K562 (cell line): ENCODE results near the gene BRD4. TPM values are rescaled to one million over a fixed set of nuclear protein-coding genes. Genes with fewer than 3 reads are reported as not detected.

Experiments
- ATAC-seq: fragments of 200-7000 bp; cut with Tn5 transposase; 3 replicates; pipeline ENCODE4 v1.9.1; 2020; ENCODE audit warnings: moderate library complexity
- BruUV-seq: library from RNA; stranded (reverse); fragments of 400-500 nt; replicated peaks from 2 replicates; lab custom pipeline; 2021; lab: Mats Ljungman, UMichigan
- CTCF ChIA-PET: fragments of 300-600 bp; formaldehyde crosslinking; extraction: SDS; loops from one replicate; lab custom pipeline; 2021; ENCODE audit warnings: low intra/inter-chr PET ratio; lab: Yijun Ruan, JAX
- POLR2A ChIA-PET: fragments of 300-600, 350-650 bp; sonication (Branson Sonifier 250); formaldehyde crosslinking; extraction: SDS; loops from one replicate; lab custom pipeline; 2021; ENCODE audit warnings: antibody characterized with exemption, inconsistent platforms; lab: Yijun Ruan, JAX
- DNase-seq, 4 experiments: peaks; one replicate each; pipeline versions ENCODE4 v3.0.0 to v3.0.0-alpha.2; 2011 to 2018; ENCODE audit warnings: low spot score in 3 of 4, mixed read lengths in 3 of 4; ENCODE audit errors: extremely low read depth in 1 of 4
- FAIRE-seq: peaks from 2 replicates; lab custom pipeline; 2011; peaks lifted over from hg19 to GRCh38; lab: Jason Lieb, UNC
- H2AFZ ChIP-seq: 2 replicates; pipeline ENCODE4 v1.6.0; 2011; ENCODE audit warnings: low read depth, low read length, control low read depth, inconsistent platforms
- H3K27ac ChIP-seq: fragments of 200-600 bp; 3 replicates; pipeline ENCODE4 v1.8.0; 2011; ENCODE audit warnings: low read depth, mild to moderate bottlenecking, control low read depth, inconsistent platforms, low read length, moderate library complexity, mixed read lengths; ENCODE audit errors: extremely low read depth
- H3K27me3 ChIP-seq, 2 experiments: fragments of 300-600 bp in 1 of 2; 2 replicates in 1 of 2; 3 replicates in 1 of 2; pipeline versions ENCODE4 v1.6.0 to v1.8.0; 2011; ENCODE audit warnings: inconsistent platforms in 2 of 2, low read length in 2 of 2, mild to moderate bottlenecking in 1 of 2, mixed read lengths in 1 of 2, moderate library complexity in 1 of 2; ENCODE audit not compliant: control insufficient read depth in 2 of 2, insufficient read depth in 2 of 2
- H3K36me3 ChIP-seq: fragments of 300-600 bp; 3 replicates; pipeline ENCODE4 v1.8.0; 2011; ENCODE audit warnings: mild to moderate bottlenecking, low read length, inconsistent platforms; ENCODE audit not compliant: control insufficient read depth, insufficient read depth
- H3K4me1 ChIP-seq, 2 experiments: fragments of 200-600 bp in 1 of 2; replicated peaks in 1 of 2; 2 replicates in 1 of 2; 3 replicates in 1 of 2; pipeline versions ENCODE4 v1.5.1 to v1.8.0; 2011; ENCODE audit warnings: inconsistent platforms in 2 of 2, low read length in 2 of 2, mild to moderate bottlenecking in 1 of 2, mixed read lengths in 1 of 2, moderate library complexity in 1 of 2; ENCODE audit not compliant: control insufficient read depth in 2 of 2, insufficient read depth in 2 of 2
- H3K4me2 ChIP-seq: 2 replicates; pipeline ENCODE4 v1.6.1; 2011; ENCODE audit warnings: low read length, control low read depth, inconsistent platforms, mixed read lengths; ENCODE audit not compliant: insufficient read depth
- H3K4me3 ChIP-seq: fragments of 200-600 bp; sonication (generic), shearing (Covaris generic); 2 replicates; pipeline ENCODE4 v1.5.1; 2016; ENCODE audit warnings: control low read depth, inconsistent platforms
- H3K79me2 ChIP-seq: fragments of 200-600 bp; 3 replicates; pipeline ENCODE4 v1.8.0; 2011; ENCODE audit warnings: low read length, inconsistent platforms; ENCODE audit not compliant: control insufficient read depth, insufficient read depth
- H3K9ac ChIP-seq, 2 experiments: 2 replicates each; pipeline versions ENCODE4 v1.6.0 to v1.6.1; 2011; ENCODE audit warnings: low read depth in 2 of 2, low read length in 2 of 2, control low read depth in 1 of 2, inconsistent platforms in 1 of 2, mild to moderate bottlenecking in 1 of 2, mixed read lengths in 1 of 2; ENCODE audit not compliant: insufficient read depth in 1 of 2
- H3K9me1 ChIP-seq: one replicate; pipeline ENCODE4 v1.6.0; 2011; ENCODE audit warnings: inconsistent platforms, mild to moderate bottlenecking, low read length, moderate library complexity; ENCODE audit not compliant: control insufficient read depth, insufficient read depth
- H3K9me3 ChIP-seq: replicated peaks from 2 replicates; pipeline ENCODE4 v1.5.1; 2011; ENCODE audit warnings: low read depth, low read length, inconsistent platforms; ENCODE audit not compliant: control insufficient read depth, insufficient read depth
- H4K20me1 ChIP-seq: replicated peaks from 2 replicates; pipeline ENCODE4 v1.6.1; 2011; ENCODE audit warnings: low read length, inconsistent platforms, mixed read lengths; ENCODE audit not compliant: control insufficient read depth, insufficient read depth
- BCLAF1 ChIP-seq, 2 experiments: fragments of 450-650 bp in 1 of 2; IDR thresholded peaks; 2 replicates each; pipeline ENCODE4 v1.6.1; 2011 to 2017; ENCODE audit warnings: low read depth in 2 of 2, antibody characterized with exemption in 1 of 2, borderline replicate concordance in 1 of 2, low read length in 1 of 2, mild to moderate bottlenecking in 1 of 2, mixed read lengths in 1 of 2; ENCODE audit not compliant: control insufficient read depth in 1 of 2
- BCOR ChIP-seq: fragments of 450-650 bp; IDR thresholded peaks from 2 replicates; pipeline ENCODE4 v1.6.1; 2016
- BDP1 ChIP-seq: IDR thresholded peaks from 3 replicates; pipeline ENCODE4 v1.6.1; 2011; ENCODE audit not compliant: insufficient read length, insufficient read depth
- CBX5 ChIP-seq: IDR thresholded peaks from 2 replicates; pipeline ENCODE4 v1.6.1; 2014; ENCODE audit warnings: low read depth, borderline replicate concordance
- MEF2D ChIP-seq: conservative IDR thresholded peaks from 2 replicates; pipeline ENCODE4 v1.6.1; 2016; ENCODE audit warnings: low read depth, missing genetic modification characterization, missing compliant biosample characterization
- NELFE ChIP-seq: IDR thresholded peaks from 2 replicates; pipeline ENCODE4 v1.6.1; 2011; ENCODE audit warnings: mild to moderate bottlenecking; ENCODE audit not compliant: insufficient read depth, insufficient read length
- POLR2A ChIP-seq: fragments of 450-650 bp; conservative IDR thresholded peaks from 2 replicates; pipeline ENCODE4 v1.6.1; 2016
- POLR3G ChIP-seq: IDR thresholded peaks from 2 replicates; pipeline ENCODE4 v1.6.1; 2011; ENCODE audit not compliant: insufficient read length, insufficient replicate concordance; ENCODE audit errors: extremely low read depth
- SIN3A ChIP-seq, 2 experiments: fragments of 150-350 bp in 1 of 2; IDR thresholded peaks; 2 replicates each; pipeline ENCODE4 v1.6.1; 2011 to 2016; ENCODE audit warnings: borderline replicate concordance in 2 of 2, low read depth in 2 of 2, low read length in 2 of 2, mild to moderate bottlenecking in 2 of 2, moderate library complexity in 2 of 2; ENCODE audit not compliant: control insufficient read depth in 1 of 2
- SRSF3 ChIP-seq: fragments of 200-400 bp; formaldehyde crosslinking; IDR thresholded peaks from 2 replicates; pipeline ENCODE4 v1.6.1; 2016; ENCODE audit warnings: mild to moderate bottlenecking, low read length, moderate library complexity; ENCODE audit not compliant: insufficient read depth
- TEAD1 ChIP-seq, 2 experiments: fragments of 450-650 bp in 1 of 2; sonication (generic) in 1 of 2; formaldehyde crosslinking; IDR thresholded peaks; 2 replicates each; pipeline versions ENCODE4 v1.4.0 to v1.8.0; 2020 to 2022; ENCODE audit warnings: mild to moderate bottlenecking in 2 of 2, missing genetic modification reagents in 1 of 2
- ZBTB33 ChIP-seq: sonication (generic); formaldehyde crosslinking; IDR thresholded peaks from 2 replicates; pipeline ENCODE4 v1.8.1; 2023; ENCODE audit warnings: mild to moderate bottlenecking, missing genetic modification reagents
- ZNF175 ChIP-seq: fragments of 200-800 bp; sonication (Bioruptor generic); IDR thresholded peaks from 2 replicates; pipeline ENCODE4 v1.6.1; 2016; ENCODE audit warnings: low read depth, mild to moderate bottlenecking, missing genetic modification characterization, missing compliant biosample characterization
- WGBS: fragments of 100-300 bp; shearing (Covaris generic); methylation state at CpG from one replicate; pipeline ENCODE4 v1.1.6; 2016; ENCODE audit warnings: low coverage, mixed read lengths; ENCODE audit not compliant: insufficient coverage; ENCODE audit errors: missing lambda C conversion rate; 5-methylcytosine and 5-hydroxymethylcytosine counted together
- in situ Hi-C: fragments of 300-500 bp; cut with MboI; formaldehyde crosslinking; loops from 4 replicates; pipeline ENCODE4 v1.15.0; 2018; ENCODE audit warnings: inconsistent platforms, mixed read lengths
- intact Hi-C: fragments of 100-400 bp; cut with micrococcal nuclease; formaldehyde crosslinking; loops from 2 replicates; pipeline ENCODE4 v1.14.2; 2022
- polyA plus RNA-seq, 8 experiments: library from polyadenylated mRNA; depleted of rRNA in 4 of 8; stranded (reverse) in 5 of 8; unstranded in 3 of 8; fragments of >200 nt; fragmentation: Nextera tagmentation in 2 of 8; fragmentation: Illumina TruSeq in 1 of 8; extraction: Ambion mirVana in 2 of 8; extraction: Trizol in 1 of 8; gene quantifications; 2 replicates each; pipeline versions ENCODE4 v1.2.1 to v1.2.3, GENCODE V29; 2011 to 2014; ENCODE audit warnings: inconsistent platforms in 1 of 8, missing spikeins in 1 of 8
- total RNA-seq, 7 experiments: library from RNA; depleted of rRNA in 6 of 7; stranded (reverse); fragments of >200 nt in 6 of 7; fragmentation: Illumina TruSeq in 2 of 7; extraction: Trizol in 2 of 7; gene quantifications; 2 replicates each; pipeline versions ENCODE4 v1.2.1 to v1.2.3, GENCODE V29; 2011 to 2021; ENCODE audit warnings: low replicate concordance in 1 of 7
- TF ChIP-seq, protein P1 (sequence below): conservative IDR thresholded peaks from 2 replicates; pipeline ENCODE4 v1.6.1; 2011; ENCODE audit warnings: low read depth, mild to moderate bottlenecking, low read length; ENCODE audit not compliant: control insufficient read depth

Gene BRD4
- total and polyA plus RNA-seq, 9 of the 15 experiments (the other 6 are each of a cell fraction or from before 2014, with no cell fraction given), result 1.8 to 105 (median 15.6) TPM

DNA sequence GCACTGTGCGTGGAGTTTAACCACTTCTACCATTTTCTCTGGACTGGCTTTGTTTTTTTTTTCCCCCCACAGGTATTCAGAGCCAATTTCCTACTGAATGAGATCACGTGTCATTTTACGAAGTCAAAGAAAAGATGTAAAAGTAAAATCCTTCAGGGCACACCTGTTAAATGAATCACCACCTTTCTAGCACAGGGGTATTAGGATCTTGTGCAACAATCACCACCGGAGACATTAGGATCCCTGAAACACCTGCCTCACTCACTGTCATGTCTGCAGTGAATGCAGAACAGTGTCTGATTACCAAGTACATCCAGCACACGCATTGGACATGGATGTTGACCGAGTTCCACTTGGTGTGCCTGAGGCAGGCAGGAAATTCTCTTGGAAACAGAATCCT is 17.2 kb downstream of the BRD4 start (continued):
- TF ChIP-seq BDP1, result no peak
- no peak for TF ChIP-seq TEAD1 (CRISPR knock-in tag; IDR thresholded peaks at IDR 0.05)
- TF ChIP-seq CBX5, result no peak
- no peak for TF ChIP-seq SRSF3
- TF ChIP-seq, all 486 proteins: peak for 0

GRCh38 chr19:15313649-15314279 is 18.6 kb downstream of the BRD4 start:
- Histone ChIP-seq H3K36me3 (peaks cover 25% of the 10 kb centered on the region), H2AFZ (no peak overlapping the region), H3K27ac (no peak overlapping the region), H3K27me3 (no peaks in the 10 kb centered on the region), H3K9me3 (no peaks in the 10 kb centered on the region; the same call in 1 of the 2 replicates), H3K9me1 (peaks cover 3% of the 10 kb centered on the region), H3K4me2 (no peak overlapping the region), H3K4me3 (no peak overlapping the region), H4K20me1 (peaks cover 66% of the 10 kb centered on the region), H3K79me2 (peaks cover 98% of the 10 kb centered on the region), H3K4me1 (peaks cover 0 to 6% of the 10 kb centered on the region in 2 experiments; a peak in 4 of 5 replicates), H3K9ac (no peak overlapping the region)
- ChIA-PET POLR2A (interaction anchor here (0.5 to 1.7 kb wide), 2 partner anchors 8 to 16 kb away, joined by 3 to 5 read pairs; no protein-coding TSS in a partner anchor), CTCF (no interaction called here)
- ATAC-seq (no peak), DNase-seq (no peak), FAIRE-seq (no peak)
- in situ Hi-C loops (no loop called here), intact Hi-C loops (no loop called here)
- whole genome bisulfite sequencing, result 80% methylated on average over 7 of the region's 7 CpGs
- BruUV-seq, result no TSS peak
- no peak for TF ChIP-seq ZBTB33 (CRISPR knock-in tag)
- TF ChIP-seq POLR2A, result no peak
- no peak for TF ChIP-seq BCLAF1 (IDR thresholded peaks at IDR 0.05; ENCODE audit: borderline replicate concordance in 1 of 2, control insufficient read depth in 1 of 2, low read depth in 2 of 2, low read length in 1 of 2)
- no peak for TF ChIP-seq POLR3G
- TF ChIP-seq, protein P1, sequence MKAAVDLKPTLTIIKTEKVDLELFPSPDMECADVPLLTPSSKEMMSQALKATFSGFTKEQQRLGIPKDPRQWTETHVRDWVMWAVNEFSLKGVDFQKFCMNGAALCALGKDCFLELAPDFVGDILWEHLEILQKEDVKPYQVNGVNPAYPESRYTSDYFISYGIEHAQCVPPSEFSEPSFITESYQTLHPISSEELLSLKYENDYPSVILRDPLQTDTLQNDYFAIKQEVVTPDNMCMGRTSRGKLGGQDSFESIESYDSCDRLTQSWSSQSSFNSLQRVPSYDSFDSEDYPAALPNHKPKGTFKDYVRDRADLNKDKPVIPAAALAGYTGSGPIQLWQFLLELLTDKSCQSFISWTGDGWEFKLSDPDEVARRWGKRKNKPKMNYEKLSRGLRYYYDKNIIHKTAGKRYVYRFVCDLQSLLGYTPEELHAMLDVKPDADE, result no peak
- TF ChIP-seq MEF2D (tag), result no peak
- TF ChIP-seq ZNF175 (CRISPR knock-in tag), result no peak
- no peak for TF ChIP-seq SIN3A (IDR thresholded peaks at IDR 0.05; ENCODE audit: borderline replicate concordance in 2 of 2, control insufficient read depth in 1 of 2, low read depth in 2 of 2, low read length in 2 of 2)
- TF ChIP-seq NELFE, result no peak
- no peak for TF ChIP-seq BCOR
